Frontal cortex (tissue), 4 donors: ENCODE results near the gene GCK. TPM values are rescaled to one million over a fixed set of nuclear protein-coding genes. Genes with fewer than 3 reads are reported as not detected.
"Not testable (repeated sequence)": the region's sequence is repeated elsewhere in the genome, so short reads cannot be mapped to it uniquely, and the experiment has no call there.

Source experiments
- DNase-seq, 2 donors: peaks; one replicate each; pipeline ENCODE4 v3.0.0; 2012; ENCODE audit warnings: low spot score in 2 of 2
- FAIRE-seq: peaks from 2 replicates; lab custom pipeline; 2012; peaks lifted over from hg19 to GRCh38; lab: Jason Lieb, UNC
- total RNA-seq: library from RNA; depleted of rRNA; stranded (reverse); fragments of >200 nt; gene quantifications from one replicate; pipeline ENCODE4 v1.2.3, GENCODE V29; 2014
- donor health status: control.
- donor health status: control.
- donor health status: control.

Gene GCK
- total RNA-seq, 1 donor from 2014 or later: 6.5 TPM

DNA sequence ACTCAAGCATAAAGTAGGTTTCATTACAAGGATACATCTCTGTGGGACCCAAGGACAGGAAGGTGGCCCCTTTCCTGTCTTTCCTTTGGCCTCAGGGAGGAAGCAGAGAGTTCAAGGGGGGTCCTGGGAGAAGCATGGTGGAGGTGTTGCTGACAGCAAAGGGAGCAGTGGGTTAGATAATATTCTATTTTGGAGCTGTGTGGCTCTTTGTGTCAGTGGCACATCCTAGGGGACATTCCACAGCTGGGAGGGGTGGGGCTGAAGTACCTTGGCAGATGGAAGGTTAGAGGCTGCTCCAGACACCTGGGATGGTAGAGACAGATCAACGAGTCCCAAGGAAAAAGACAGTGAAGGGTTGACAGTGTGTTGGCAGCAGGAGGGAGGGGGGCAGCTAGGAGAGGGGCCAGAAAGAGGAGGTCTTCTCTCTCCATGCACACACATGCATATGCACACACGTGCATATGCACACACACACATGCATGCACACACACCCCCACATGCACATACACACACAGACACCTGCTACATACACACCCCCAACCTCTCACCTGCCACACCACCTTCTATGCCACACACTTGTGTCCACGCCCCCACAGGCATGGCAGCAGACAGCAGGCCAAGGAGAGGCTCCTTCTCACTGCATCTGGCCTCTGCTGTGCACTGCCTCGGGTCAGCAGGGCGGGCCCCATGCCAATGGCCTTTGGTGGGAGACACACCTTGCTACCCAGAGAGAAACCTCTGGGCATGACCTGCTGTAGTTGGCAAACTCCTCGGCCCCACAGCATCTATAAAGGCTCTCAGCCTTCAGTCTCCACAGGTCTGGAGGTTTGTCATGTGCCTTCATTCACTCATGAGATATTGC is 60.3 kb downstream of the GCK start:
- FAIRE-seq: no peak
- no peak for DNase-seq

DNA sequence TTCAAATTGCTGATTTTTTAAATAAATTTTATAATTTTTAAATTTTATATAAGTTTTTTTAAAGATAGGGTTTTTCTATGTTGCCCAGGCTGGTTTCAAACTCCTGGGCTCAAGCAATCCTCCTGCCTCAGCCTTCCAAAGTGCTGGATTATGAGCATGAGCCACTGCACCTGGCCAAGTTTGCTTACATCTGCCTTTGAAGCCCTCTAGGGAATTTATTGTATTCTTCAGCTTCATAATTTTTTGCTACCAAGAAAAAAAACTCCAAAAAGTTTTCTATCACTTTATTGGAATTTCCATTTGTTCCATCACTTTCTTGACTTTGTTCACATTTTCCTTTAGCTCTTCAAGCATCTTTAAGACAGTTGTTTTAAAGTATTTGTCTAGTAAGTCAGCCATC is 62.1 kb downstream of the GCK start:
- FAIRE-seq: no peak
- DNase-seq: no peak

DNA sequence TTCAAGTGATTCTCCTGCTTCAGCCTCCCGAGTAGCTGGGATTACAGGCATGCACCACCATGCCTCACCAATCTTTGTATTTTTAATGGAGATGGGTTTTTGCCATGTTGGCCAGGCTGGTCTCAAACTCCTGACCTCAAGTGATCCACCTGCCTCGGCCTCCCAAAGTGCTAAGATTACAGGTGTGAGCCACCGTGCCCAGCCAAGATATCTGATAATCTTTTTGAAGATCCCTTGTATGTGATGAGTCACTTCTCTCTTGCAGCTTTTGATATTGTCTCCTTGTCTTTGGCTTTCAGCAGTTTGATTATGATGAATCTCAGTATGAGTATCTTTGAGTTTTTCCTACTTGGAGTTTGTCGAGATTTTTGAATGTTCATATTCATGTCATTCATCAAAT is 62.7 kb downstream of the GCK start:
- FAIRE-seq, DNase-seq: not testable (repeated sequence)

DNA sequence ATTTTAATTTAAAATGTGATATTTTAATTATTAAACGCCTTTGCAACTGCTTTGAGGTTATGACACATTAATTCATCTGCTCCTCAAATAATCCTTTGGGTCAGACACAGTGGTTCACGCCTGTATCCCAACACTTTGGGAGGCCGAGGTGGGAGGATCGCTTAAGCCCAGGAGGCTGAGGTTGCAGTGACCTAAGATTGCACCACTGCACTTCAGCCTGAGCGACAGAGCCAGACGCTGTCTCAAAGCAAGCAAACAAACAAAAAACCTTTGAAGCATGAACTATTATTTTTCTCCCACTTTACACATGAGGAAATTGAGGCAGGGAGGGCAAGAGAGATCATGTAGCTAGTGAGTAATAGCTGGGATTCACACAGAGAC is 64.4 kb downstream of the GCK start:
- FAIRE-seq (no peak), DNase-seq (no peak)

DNA sequence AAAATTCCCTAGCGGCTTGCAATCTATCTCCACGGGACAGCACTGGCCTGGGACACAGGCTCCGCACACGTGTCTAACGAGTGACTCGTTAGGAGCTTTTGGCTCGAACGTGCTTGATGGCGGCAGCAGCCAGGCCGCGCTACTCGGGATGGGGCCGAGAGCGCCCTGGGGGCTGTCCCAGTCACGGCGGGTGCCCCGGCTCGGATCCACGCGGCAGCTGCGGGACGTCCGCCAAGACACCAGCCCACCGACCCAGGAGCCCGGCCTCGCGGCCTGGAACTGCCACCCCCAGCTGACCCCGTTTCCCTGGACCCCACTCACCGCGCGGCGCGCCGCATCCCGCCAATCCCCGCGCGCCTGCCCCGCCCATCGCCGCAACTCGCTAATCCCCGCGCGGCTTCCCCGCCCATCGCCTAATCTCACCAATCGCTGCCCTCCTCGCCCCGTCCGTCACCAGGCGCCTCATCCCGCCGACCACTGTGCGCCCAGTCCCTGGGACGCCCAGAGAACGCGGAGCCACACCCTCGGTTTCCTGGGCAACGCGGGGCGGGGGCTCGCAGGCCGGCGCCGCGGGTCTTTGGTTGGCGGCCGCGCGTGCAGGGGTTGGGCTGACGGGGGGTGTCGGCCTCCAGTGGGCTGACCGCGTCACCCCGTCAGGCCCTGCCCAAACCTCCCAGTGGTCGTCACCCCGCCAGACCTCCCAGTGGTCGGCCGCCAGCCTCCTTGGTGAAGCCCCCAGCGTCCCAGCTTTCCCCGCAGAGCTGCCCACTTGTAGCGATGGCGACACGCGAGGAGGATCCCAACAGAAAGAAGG is 65.8 kb downstream of the GCK start, which contains the start of gene POLD2:
POLD2 (minus strand) TSS at position 359 of the 814 bp plus-strand sequence. CDS start 1,495 bp downstream, outside the sequence.
- peak; percentile 100 for DNase-seq
- FAIRE-seq: no peak

DNA sequence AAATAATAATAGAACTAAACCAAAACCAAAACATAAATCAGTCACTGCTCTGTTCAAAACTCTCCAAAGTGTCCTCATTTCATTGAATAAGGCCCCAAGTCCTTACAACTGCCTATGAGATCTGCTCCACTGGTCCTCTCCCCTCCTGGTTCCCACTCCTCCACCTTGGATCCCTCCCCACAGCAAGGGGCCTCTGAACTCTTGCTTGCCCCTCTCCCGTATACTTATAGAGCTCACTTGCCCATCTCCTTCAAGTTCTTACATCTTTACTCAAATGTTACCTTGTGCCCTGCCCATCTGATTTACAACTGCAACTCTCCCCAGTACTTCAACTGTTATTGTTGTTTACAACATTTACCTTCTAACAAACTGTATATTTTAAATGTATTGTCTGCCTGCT is 66.7 kb downstream of the GCK start:
- FAIRE-seq (no peak), DNase-seq (no peak)

DNA sequence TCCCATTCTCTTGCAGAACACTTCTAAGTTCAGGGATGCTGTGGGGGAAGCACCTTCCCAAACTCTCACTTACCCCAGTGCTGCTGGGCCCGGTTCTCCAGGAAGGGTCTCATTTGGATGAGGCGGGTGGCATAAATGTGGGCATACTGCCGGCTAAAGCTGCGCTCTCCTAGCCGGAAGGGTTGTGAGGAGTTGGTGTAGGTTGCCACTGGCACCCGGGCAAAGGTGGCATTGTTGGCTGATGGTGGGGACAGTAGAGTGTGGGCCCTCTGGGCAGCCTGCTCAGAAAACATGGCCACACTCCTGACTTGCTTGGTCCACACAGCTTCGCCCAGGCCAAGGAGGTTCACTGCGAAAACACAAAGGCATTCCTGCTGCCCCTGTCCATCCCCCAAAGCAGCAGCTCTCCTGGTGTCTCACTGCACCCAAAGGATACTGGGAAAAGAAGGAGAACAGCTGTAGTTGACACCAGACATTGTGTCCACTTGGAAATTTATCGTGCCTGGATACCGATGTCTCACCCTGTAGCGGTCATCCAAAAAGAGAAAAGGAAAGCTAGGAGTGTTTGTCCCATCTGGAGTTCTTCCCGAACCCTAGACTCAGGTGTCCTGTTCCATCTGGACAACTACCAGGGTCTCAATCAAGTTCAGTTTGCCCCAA is 67.3 kb downstream of the GCK start:
- no peak for FAIRE-seq

DNA sequence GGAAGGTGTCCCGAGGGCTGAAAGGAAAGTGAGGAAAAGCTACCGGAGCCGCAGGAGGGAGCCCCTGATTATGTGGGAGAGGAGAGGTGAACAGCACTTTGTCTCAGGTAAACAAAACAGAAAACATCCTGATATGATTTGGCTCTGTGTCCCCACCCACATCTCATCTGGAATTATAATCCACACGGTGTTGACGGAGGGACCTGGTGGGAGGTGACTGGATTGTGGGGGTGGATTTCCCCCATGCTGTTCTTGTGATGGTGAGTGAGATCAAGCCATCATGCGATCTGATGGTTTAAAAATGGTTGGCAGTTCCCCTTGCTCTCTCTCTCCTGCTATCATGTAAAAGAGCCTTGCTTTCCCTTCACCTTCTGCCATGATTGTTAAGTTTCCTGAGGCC is 68.8 kb downstream of the GCK start:
- FAIRE-seq: no peak

More for the DNA sequence above, 67.3 kb downstream of the GCK start:
- DNase-seq: no peak

DNA sequence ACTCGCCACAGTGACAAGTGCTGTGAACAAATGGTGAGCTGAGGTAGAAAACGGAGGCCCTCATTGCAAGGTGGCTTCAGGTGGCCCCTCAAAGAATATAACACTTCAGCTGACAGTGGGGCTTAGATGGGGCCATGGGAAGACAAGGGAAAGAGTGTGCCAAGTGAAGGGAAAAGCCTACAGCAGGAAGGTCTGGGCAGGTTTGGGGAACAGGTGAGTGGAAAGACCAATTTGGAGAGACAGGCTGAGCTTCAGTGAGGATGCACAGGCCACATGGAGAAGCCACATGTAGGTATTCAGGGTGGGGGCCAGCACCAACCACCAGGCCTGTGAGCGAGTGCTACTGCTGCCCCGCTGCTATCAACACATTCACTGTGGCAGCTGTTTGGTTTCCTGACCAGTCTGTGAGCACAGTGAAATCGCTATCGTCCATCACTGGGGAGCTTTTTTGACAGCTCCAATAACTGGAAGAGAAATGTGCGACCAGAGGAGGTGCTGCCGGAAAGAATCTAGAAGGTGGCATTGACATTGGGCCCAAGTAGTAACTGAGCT is 69.3 kb downstream of the GCK start:
- no peak for FAIRE-seq

More for the DNA sequence above, 68.8 kb downstream of the GCK start:
- DNase-seq: no peak

DNA sequence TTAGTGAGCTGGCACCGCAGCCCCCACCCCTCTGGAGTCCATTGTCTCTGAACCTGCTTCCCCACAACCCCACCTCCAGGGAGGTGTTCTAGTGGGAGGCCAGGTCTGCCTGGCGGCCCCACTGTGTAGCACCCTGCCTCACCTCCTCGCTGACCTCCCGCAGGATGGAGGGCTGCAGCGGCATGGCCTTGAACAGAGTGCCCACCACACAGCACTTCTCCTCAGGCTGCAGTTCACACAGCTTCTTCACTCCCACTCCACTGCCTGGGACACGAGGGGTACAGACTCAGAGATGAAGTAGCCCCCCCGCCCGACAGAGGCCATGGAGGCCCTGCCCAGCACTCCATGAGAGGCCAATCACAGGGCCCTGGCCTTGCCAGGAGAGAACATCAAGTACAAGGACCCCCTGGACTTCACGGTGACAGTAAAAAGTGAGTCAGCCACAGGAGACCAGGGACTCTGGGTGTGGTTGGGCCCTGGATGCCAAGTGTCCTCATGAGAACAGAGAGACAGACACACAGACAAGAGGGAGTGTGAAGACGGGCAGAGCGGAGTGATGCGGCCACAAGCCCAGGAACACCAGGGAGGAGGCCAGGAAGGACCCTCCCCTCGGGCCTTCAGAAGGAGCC is 71.3 kb downstream of the GCK start:
- DNase-seq (no peak), FAIRE-seq (no peak)

More for the DNA sequence above, 69.3 kb downstream of the GCK start:
- no peak for DNase-seq

DNA sequence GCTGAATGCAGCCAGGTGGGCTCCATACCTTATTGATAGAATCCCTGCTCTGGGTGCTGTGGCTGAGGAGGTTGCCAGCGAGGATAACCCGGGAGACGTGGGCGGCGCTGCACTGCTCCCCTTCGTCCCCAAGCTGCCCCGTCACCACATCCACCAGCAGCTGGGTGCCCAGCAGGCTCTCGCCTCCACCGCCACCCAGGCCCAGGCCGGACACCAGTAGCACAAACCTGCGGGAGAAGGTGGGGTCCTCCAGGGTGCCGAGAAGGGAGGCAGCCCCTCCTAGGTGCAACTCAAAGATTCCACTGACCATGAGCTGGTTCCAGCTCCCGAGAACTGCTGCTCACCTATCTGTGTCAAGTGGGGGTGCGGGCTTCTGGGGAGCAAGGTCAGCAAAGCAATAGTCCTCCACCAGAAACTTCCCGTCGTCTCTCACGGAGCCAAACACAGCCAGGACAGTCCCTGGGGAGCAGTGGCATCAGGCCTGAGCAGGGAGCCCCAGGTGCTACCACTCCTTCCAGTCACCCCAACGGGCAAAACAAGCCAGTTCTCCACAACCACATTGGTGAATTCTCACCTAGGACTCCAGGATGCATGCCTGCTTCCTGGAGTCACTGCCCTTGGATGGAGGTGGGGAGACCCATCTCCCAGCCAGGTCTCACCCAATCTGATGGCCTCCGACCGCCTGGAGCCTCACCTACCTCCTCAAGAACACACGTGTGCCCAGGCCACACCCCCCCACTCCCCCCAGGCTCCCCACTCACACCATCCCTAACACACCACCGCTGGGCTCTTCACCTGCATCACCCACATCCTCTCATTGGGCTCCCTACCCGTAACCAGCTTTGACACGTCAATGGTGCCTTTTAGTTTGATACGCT is 72.2 kb downstream of the GCK start:
- DNase-seq: no peak
- FAIRE-seq: no peak

DNA sequence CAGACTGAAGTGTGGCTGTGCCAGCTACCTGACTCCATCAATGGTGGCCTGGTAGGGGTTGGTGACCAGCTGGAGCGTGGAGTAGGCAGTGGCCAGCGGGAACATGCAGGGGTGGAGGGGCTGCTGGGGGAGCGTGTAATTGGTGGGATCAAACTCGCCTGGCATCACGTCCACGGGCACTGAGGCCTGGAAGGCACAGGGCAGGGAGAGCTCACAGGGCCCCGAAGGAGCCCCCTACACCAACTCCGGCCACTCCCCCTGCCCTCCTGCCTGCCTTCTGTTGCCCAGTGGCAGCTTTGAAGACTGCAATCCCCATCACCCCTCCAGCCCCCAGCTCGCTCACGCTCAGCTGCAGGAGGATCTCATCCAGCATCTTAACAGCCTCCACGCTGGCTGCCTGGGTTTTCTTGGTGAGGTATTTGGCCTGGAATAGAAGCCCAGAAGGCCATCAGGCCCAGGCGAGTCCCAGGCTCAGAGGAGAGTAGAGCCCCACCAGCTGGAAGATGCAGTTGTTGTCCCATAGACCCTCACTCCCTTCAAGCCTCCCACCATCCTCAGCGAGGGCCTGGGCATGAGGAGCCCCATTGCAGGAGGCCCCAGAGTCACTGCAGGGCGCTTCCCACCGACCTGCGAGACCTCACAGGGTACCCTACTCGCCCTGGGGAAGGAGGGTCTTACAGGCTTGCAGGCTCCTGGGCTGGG is 73.0 kb downstream of the GCK start:
- FAIRE-seq (no peak), DNase-seq (no peak)

DNA sequence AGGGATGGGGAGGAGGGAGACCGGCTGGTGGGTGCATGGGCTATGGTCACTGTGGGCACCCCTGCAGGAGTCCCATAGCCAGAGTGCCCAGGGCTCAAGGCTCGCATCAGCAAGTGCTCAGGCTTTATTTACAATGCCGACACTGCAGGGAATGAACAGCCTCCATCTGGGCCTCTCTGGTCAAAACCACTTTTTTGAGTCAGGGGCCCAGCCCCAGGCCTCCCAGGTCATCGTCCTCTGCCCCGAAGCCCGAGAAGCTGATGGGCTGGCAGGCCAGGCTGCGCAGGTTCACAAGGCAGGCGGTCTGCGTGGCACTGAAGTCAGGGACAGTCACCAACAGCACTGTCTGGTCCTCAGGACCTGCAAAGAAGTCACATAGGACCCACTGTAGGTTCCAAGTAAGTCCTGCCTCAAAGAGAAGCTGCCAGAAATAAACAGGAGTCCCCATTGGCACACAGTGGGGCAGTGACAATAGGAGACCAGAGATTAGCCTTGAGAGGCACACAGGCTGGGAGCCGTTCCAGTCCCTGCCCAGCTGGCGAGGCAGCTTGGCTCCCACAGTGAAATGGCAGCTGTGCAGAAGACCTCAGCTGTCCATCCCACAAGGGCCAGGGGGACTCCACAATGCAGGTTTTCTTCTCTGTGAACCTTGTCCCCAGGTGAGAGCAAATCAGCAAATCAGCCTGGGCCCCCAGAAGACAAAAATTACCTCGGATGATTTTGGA is 74.5 kb downstream of the GCK start:
- no peak for FAIRE-seq

DNA sequence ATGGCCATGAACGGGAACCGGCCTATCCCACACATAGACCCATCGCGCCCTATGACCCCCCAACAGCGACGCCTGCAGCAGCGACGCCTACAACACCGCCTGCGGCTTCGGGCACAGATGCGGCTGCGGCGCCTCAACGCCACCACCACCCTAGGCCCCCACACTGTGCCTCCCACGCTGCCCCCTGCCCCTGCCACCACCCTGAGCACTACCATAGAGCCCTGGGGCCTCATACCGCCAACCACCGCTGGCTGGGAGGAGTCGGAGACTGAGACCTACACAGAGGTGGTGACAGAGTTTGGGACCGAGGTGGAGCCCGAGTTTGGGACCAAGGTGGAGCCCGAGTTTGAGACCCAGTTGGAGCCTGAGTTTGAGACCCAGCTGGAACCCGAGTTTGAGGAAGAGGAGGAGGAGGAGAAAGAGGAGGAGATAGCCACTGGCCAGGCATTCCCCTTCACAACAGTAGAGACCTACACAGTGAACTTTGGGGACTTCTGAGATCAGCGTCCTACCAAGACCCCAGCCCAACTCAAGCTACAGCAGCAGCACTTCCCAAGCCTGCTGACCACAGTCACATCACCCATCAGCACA is 75.4 kb downstream of the GCK start:
- FAIRE-seq (no peak), DNase-seq (no peak)

More for the DNA sequence above, 74.5 kb downstream of the GCK start:
- peak; percentile 84 to 88 for DNase-seq

DNA sequence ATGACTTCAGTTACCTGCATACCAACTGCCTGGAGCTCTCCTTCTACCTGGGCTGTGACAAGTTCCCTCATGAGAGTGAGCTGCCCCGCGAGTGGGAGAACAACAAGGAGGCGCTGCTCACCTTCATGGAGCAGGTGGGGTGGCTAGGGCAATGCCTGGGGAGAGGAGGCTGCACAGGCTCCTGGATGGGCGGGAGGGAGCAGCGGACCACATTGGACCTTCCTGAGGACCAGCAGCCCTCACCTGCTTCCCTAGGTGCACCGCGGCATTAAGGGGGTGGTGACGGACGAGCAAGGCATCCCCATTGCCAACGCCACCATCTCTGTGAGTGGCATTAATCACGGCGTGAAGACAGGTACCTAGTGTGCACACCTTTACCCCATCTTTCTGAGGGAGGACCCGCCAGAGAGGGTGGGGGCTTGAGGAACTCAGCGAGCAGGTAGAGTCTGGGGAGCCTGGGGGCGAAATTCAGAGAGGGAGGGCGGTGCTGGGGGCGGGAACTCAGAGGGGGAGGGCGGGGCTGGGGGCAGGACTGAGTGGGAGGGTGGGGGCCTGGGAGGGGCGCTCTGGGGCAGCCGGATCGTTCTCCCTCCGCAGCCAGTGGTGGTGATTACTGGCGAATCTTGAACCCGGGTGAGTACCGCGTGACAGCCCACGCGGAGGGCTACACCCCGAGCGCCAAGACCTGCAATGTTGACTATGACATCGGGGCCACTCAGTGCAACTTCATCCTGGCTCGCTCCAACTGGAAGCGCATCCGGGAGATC is 76.1 kb downstream of the GCK start:
- DNase-seq (no peak), FAIRE-seq (no peak)
